NCI-H2171 treated with DMSO at 0.1 percent for 48 hours (cell line): ENCODE measurements around the gene MYCBP2.
"Not testable (repeated sequence)": the region's sequence is repeated elsewhere in the genome, so short reads cannot be mapped to it uniquely, and the experiment has no call there.

Source experiments
- DNase-seq: peaks from one replicate; lab custom pipeline; 2025; lab: John Stamatoyannopoulos, UW

Gene MYCBP2

DNA sequence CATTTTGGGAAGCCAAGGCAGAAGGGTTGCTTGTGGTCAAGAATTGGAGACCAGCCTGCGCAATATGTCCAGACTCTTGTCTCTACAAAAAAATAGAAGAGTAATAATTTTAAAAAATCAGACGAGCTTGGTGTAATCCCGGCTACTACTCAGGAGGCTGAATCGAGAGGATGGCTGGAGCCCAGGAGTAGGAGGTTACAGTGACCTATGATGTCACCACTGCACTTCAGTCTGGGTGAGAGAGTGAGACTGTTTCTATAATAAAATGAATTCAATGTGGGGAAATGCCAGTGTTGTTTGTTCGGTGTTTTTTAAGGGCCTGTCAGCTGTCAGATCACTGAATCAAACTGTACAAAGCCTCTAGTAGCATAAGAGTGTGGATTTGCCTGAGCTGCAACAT is 298.7 kb downstream of the MYCBP2 start:
- no peak for DNase-seq

DNA sequence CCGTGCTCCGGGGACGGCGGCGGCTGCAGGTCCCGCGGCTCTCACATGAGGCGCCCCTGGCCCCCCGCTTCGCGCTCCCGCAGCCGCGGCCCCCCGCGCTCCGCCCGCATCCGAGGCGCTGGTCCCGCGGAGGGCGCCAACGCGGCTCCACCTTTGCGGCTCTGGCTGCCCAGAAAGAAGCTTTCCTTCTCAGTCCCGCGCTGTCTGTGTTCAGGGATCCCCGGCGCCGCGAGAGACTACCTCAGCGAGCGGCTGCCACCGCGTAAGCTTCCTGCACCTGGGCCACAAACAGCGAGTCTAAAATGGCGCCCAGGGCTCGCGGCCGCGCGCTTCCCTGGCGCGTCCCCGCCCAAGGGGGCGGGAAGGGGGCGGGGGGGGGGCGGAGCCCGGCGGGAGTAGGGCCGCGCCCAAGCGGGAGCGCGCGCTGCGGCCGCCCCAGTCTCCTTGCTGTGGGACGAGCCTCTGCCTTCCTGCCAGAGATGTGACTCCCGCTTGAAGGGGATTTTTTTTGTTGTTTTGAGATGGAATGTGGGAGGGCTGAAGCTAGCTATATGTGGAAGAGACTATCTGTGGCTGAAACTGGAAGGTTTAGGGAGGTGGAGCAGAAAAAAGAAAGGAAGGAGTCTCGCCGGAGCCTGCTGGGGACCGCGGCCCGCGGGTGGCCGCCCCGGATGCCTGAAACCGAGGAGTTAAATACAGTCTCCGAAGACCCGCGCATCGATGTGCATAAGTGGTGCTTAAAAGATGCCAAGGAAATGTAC is 299.9 kb downstream of the MYCBP2 start, which contains the start of gene FBXL3:
Gene FBXL3 (minus strand): TSS at position 299 of the 761 bp plus-strand sequence. CDS start 5,299 bp downstream, outside the sequence.
- peak; percentile 90 for DNase-seq

DNA sequence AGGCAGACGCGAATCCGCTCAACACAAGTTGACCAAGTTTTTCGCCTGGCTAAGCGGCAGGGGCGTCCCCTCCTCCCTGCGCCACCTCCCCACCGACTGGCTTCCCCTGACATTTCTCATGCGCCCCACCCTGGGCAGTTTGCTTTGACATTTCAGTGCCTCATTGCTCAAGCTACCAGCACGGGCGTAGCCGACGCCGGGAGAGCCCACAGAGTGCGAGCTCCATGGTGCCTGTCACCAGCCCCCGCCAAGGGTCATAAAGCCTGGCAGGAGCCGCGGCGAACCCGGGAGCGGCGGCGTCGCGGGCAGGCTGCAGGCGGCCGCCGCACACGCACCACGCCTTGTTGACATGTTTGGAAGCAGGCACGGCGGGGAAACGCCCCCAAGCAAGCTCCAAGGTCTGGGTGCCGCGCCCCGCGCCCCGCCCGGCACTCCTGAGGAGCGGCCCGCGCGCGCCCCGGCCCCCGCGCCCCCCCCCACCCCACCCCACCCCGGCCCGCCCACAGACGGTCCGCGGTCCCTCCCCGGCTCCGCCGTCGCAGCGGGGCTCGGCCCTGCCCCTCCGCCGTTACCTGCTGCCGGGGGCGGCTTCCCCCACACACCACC is 300.5 kb downstream of the MYCBP2 start:
- DNase-seq: peak; percentile 71

DNA sequence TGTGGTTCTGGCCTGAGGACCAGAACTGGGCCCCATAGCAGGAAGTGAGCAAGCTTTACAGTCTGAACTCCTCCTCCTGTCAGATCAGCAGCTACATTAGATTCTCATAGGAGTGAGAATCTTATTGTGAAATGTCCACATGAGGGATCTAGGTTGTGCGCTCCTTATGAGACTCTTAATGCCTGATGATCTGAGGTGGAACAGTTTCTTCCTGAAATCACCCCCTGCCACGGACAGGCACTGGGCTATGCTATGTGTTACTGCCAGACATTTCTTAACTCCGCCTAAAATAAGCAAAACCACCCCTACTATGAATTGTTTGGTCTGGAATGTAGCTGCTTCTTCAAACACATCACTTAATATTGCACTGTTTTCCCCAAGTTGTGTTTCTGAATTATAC is 304.6 kb downstream of the MYCBP2 start:
- no peak for DNase-seq

DNA sequence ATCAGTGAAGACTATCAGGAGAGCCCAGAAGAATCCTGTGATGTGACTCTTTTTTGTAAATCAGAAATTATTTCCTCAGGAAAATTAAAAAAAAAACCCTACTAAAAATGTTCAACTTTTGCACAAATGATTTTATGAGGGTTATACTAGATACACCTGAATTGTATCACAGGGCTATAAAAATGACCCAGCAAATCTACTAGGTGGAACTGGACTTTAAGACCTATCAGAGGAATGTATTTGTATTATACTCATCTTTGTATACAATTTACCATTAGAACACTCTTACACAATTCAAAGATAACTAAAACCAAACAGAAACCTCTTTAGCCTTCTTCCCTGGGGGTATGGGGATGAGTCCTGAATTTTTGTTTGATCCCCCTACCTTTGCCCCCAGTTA is 307.1 kb downstream of the MYCBP2 start:
- no peak for DNase-seq

DNA sequence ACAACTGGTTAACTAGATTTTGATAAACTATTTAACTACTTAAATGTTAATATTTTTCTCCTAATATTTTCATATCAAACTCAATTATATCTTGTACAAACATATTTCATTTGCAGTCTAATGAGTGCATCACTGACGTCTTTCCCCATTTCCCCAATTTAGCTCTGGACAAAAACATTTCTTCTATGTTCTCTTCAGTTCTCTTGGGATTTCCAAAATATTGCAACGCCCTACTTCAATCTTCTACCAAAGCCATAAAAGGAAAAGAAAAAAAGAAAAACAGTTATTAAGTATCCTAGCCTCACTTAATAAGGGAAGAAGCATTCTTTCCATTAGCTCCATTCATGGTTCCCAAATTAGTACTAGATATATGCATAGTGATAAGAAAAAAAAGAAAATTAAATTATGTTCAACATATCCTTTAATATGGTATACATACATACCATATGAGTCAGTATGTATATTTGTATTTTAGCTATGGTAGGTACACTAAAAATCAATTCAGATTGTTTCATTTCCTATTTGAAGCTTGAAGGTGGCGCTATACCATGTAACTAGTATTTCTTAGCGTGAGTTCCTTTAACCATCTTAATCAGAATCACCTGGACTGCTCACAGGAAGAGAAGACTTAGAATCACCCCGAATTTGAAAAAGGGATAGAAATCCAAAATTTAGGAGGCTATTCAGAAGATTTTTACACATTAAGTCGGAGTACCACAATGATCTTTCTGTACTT is 309.8 kb downstream of the MYCBP2 start:
- DNase-seq: no peak

DNA sequence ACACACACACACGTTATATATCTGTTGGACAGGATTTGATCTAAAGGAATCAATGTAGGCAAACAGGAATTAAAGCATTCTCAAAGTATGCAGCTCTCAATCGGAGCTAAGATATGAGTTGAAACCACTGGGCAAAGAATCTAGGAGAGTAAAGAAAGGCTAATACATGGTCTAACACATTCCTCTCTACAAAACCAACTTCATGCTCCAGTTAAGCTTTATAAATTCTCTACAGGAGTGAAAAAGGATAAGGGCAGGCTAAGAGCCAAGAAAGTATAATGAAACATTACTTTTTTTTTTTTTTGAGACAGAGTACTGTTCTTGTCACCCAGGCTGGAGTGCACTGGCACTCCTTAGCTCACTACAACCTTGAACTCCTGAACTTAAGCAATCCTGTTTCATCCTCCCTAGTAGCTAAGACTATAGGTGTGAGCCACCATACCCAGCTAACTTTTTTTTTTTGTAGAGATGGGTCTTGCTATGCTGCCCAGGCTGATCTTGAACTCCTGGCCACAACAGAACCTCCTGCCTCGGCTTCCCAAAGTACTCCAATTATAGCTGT is 310.6 kb downstream of the MYCBP2 start:
- DNase-seq: no peak

DNA sequence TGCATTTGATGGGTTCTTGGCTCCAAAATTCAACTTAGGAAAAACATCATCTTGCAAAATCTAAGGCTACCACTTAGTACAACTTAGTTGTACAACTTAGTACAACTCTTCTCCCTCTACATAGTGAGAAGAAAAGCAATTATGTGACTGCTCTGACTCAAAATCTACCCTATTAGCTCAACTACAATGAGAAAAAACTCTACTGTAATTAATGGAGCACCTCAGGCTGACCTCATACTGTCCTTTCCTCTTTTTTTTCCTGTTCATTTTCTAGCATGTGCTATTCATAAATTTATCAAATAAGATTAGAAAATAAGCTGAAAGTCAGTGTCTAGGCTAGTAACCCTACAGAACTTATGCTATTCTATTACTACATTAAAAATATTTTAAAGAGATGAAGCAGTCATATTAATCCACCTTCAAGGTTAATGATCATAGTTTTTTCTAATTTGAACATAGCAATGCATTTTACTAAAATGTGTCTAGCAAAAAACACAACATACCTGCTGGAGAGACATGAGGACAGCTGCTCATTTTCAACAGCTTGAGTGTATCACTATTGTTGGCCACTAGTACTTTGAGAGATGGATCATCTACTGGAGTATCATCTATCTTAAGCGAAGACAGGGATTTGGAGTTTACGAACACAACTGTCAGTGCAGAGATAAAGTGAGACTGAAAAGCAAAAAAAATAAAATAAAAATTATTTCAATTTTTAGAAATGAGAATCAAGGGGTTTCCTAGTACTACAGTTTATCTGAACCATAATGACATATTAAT is 311.8 kb downstream of the MYCBP2 start:
- DNase-seq: no peak

DNA sequence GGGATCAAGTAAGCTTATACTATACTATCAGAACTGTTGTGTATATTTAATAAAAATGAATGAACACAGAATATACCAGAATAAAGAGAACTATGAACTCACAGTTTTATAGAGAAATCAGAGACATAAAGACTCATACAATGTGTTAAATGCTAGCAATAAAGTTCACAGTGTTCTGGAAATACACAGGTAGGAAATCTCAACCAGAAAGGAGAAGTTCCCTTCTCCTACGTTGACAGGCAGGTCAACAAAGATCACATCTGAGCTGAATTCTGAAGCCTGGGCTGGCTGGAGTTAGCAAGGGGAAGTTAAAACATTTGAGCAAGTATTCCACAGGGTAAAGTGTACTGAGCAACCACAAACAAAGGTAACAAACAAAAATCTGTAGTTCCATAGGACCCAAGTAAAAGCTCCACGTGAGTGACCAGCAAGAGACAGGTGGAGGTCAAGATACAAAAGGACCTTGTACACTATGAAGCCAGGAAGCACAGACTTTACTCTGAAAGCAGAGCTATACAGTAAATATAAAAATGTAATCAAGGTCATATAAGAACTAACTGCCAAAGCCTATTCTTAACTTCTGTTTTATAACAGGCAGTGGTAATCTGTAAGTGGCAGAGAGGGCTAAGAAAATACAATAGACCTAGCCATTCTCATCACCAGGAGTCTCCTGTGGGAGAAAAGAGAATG is 312.9 kb downstream of the MYCBP2 start:
- DNase-seq: no peak

DNA sequence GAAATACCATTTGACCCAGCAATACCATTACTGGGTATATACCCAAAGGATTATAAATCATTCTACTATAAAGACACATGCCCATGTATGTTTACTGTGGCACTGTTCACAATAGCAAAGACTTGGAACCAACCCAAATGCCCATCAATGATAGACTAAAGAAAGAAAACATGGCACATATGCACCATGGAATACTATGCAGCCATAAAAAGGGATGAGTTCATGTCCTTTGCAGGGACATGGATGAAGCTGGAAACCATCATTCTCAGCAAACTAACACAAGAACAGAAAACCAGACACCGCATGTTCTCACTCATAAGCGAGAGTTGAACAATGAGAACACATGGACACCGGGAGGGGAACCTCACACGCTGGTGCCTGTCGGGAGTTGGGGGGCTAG is 317.2 kb downstream of the MYCBP2 start:
- not testable (repeated sequence) for DNase-seq

DNA sequence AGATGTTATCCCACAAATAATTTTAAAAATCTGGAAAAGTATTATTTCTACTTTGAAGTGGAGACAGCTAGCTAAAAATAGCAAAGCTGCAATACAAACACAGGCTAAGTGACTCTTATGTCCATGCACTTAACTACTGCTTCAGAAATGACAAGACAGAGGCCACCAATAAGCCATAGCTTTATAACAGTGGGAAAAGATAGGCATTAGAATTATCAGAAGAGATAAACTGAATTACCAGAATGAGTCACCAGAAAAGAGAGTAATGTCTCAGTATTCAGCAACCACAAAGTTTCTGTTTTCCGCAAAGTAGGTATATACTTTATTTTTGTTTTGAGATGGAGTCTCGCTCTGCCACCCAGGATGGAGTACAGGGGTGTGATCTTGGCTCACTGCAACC is 317.9 kb downstream of the MYCBP2 start:
- no peak for DNase-seq

DNA sequence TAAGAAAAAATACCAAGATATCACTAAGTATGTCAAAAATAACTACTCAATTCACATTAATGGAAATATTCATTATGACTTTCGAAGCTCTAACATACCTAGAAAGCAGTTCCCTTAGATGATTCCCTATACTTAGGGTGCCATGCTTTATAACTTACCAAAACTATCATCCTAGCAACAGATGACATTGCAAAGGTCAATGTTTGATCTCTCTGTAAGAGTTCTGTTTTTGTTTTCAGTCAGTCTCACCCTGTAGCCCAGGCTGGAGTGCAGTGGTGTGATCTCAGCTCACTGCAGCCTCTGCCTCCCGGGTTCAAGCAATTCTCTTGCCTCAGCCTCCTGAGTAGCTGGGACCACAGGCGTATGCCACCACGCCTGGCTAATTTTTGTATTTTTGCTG is 318.6 kb downstream of the MYCBP2 start:
- DNase-seq: not testable (repeated sequence)

DNA sequence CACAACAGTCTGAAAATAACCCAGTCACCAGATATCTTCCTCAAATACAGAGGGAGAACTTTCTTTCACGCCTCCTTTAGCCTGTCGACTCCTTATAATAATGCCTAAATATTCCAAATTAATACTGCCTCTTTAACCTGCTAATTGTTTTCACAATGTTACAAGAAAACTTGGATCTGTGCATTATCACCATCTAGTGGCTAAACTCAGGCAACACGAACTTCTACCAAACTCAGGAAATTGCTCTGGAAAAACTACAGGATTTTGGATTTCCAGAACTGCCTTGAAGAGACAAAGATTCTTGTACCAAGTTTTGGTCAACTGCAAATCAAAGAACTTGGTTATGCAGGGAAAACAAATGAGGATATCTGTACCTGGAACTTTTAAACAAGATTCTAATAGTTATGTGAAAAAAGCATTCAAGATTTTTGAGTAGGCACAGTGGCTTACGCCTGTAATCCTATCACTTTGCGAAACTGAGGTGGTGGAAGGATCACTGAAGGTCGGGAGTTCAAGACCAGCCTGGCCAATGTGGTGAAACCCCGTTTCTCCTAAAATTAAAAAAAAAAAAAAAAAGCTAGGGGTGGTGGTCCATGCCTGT is 324.2 kb downstream of the MYCBP2 start:
- peak; percentile 62 for DNase-seq

DNA sequence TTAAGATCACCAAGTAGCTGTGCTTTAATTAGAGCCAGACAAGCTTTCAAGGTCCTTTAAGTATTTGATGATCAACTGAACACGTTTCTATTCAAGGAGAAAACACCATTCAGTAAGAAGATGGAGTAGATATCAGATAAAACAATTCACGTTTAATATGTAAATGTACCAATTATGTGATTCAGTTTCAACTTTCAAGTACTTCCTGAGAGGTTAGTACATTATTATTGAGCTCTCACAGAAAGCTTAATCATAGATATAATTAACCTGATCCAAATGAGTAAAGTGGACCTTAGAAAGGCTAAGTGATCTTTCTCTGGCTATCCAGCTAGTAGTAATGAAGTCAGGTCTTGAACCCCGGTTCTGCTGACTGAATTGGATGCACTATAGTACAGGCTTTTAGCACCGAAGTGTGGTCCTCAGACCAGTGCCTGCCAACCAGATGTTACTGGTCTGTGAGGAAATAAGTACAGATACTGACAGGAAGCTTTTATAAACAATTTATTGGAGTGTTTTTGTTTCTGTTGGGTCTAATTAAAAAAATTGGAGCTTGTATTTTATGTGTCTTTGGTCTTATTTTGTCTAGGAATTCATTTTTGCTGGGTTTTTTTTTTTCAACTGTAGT is 324.8 kb downstream of the MYCBP2 start:
- no peak for DNase-seq

DNA sequence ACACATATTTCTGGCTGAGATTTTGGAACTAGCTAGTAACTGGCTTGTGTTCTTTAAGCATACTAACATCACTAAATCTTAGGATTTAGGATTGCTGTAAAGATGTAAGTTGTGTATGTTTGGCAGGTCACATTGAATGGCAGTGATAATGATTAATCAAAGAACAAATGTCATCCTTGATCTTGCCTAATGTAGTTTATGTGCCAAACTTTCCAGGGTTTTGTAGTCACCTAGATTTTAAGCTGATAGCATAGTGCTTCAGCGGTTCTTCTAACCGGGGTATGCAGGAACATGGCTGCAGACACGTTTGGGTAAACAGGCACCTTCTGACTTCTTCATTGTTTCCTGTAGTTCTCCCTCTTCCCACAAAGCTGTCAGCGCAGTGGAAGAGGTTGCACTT is 325.4 kb downstream of the MYCBP2 start:
- no peak for DNase-seq

DNA sequence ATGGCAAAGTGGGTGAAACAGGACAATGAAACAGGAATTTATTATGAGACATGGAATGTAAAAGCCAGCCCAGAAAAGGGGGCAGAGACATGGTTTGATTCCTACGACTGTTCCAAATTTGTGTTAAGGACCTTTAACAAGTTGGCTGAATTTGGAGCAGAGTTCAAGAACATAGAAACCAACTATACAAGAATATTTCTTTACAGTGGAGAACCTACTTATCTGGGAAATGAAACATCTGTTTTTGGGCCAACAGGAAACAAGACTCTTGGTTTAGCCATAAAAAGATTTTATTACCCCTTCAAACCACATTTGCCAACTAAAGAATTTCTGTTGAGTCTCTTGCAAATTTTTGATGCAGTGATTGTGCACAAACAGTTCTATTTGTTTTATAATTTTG is 326.4 kb downstream of the MYCBP2 start:
- DNase-seq: no peak
